Measurements from ENCODE around the gene OAF. TPM values are rescaled to one million over a fixed set of nuclear protein-coding genes. Genes with fewer than 3 reads are reported as not detected.

Gene OAF
- polyA plus RNA-seq, 6 donors from 2014 or later: 0.60 to 3.0 (median 1.4) TPM; not detected in 1

GRCh38 chr11:120214581-120214980 is 3.7 kb downstream of the OAF start:
- Mint-ChIP-seq H3K27ac (no peak overlapping the region), H3K4me3 (peak overlapping the region in 2 of 8 donors; percentile 57 to 93), H3K36me3 (no peaks in the 10 kb centered on the region), H3K9me3 (no peaks in the 10 kb centered on the region), H3K27me3 (peaks cover 0 to 9% (median 6%) of the 10 kb centered on the region in 3 donors), H3K4me1 (peaks cover 18 to 22% (median 19%) of the 10 kb centered on the region in 3 donors)
- ATAC-seq (ENCODE audit: low read depth in 2 of 2) (no peak), DNase-seq (no peak)

GRCh38 chr11:120215634-120216033 is 4.8 kb downstream of the OAF start:
- H3K4me3 Mint-ChIP-seq: peak overlapping the region in 1 of 8 donors; percentile 9
- H3K27ac Mint-ChIP-seq: no peak overlapping the region
- no peak for ATAC-seq (ENCODE audit: low read depth in 2 of 2)
- peaks cover 10 to 17% (median 11%) of the 10 kb centered on the region in 3 donors for H3K4me1 Mint-ChIP-seq
- H3K27me3 Mint-ChIP-seq: peaks cover 0 to 9% (median 6%) of the 10 kb centered on the region in 3 donors
- DNase-seq: no peak
- no peaks in the 10 kb centered on the region for H3K36me3 Mint-ChIP-seq
- H3K9me3 Mint-ChIP-seq: no peaks in the 10 kb centered on the region

GRCh38 chr11:120216426-120217102 is 5.7 kb downstream of the OAF start:
- peaks cover 8 to 14% (median 9%) of the 10 kb centered on the region in 3 donors for H3K4me1 Mint-ChIP-seq
- H3K4me3 Mint-ChIP-seq: no peak overlapping the region
- H3K27ac Mint-ChIP-seq: no peak overlapping the region
- DNase-seq (no peak), ATAC-seq (ENCODE audit: low read depth in 2 of 2) (no peak)
- H3K36me3 Mint-ChIP-seq: no peaks in the 10 kb centered on the region
- H3K27me3 Mint-ChIP-seq: peaks cover 0 to 6% (median 3%) of the 10 kb centered on the region in 3 donors
- H3K9me3 Mint-ChIP-seq: no peaks in the 10 kb centered on the region

- ATAC-seq (ENCODE audit: low read depth in 2 of 2) (no peak), DNase-seq (no peak)
- Mint-ChIP-seq H3K9me3 (no peaks in the 10 kb centered on the region), H3K4me1 (peaks cover 1 to 6% (median 4%) of the 10 kb centered on the region in 3 donors), H3K4me3 (no peak overlapping the region), H3K27me3 (no peaks in the 10 kb centered on the region), H3K36me3 (no peaks in the 10 kb centered on the region), H3K27ac (peak overlapping the region in 1 of 6 donors; percentile 27)
Measured at GRCh38 chr11:120217526-120217925, 6.7 kb downstream of the OAF start.

GRCh38 chr11:120217941-120218694 is 7.3 kb downstream of the OAF start:
- ATAC-seq (ENCODE audit: low read depth in 2 of 2) (no peak), DNase-seq (no peak)
- no peaks in the 10 kb centered on the region for H3K9me3 Mint-ChIP-seq
- peak overlapping the region in 1 of 6 donors; percentile 10 for H3K27ac Mint-ChIP-seq
- no peak overlapping the region for H3K4me3 Mint-ChIP-seq
- no peaks in the 10 kb centered on the region for H3K27me3 Mint-ChIP-seq
- no peaks in the 10 kb centered on the region for H3K36me3 Mint-ChIP-seq
- H3K4me1 Mint-ChIP-seq: peaks cover 0 to 6% (median 0%) of the 10 kb centered on the region in 3 donors

DNA sequence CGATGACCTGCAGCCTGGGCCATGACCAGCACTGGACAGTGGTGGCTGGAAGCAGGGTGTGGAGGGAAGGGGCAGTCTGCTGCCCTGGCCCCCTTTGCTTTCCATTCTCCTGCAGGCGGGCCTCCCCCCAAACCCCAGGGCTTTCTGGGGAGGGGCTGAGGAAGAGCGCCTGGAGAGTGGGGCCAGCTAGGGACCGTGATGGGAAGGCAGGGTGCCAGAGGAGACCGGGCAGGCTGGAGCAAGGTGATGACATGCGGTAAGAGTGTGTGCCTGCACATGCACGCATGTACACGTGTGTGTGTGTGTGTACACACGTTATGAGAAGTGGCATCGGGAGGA is 7.8 kb downstream of the OAF start:
- Mint-ChIP-seq H3K4me1 (peaks cover 0 to 6% (median 2%) of the 10 kb centered on the region in 3 donors), H3K9me3 (no peaks in the 10 kb centered on the region), H3K4me3 (peak overlapping the region in 1 of 8 donors; percentile 67), H3K27me3 (no peaks in the 10 kb centered on the region), H3K36me3 (no peaks in the 10 kb centered on the region), H3K27ac (no peak overlapping the region)
- DNase-seq (no peak), ATAC-seq (ENCODE audit: low read depth in 2 of 2) (no peak)

DNA sequence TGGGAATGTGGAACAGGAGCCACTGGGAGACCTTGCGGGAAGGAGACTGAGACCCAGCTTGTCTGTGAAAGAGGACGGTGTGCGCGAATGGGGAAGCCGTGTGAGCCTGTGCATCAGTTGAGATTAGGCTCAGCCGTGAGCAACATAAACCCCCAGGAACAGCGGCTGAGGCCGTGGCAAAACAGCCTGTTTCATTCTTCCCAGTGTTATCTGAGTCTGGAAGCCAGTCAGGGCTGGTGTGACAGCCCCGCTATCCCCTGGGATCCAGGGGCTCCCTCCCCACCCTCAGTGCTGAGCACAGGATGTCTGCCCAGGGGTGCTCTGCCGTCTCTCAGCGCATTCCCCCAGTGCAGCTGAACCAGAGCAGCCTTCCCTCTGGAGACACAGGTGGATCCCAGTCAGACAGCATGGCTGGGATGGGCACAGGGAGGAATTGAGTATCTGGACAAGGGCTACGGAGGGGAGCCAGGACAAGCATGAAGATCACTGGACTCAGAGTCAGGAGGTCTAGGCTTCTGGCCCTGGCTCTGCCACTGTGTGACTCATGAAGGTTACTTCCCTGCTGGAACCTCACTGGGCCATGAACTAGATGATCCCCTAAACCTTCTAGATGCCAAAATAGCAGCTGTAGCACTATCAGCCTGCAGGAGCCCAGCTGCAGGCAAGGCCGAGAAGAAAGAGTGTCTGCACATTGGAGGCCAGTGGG is 8.6 kb downstream of the OAF start:
- Mint-ChIP-seq H3K4me3 (no peak overlapping the region), H3K27ac (no peak overlapping the region), H3K36me3 (no peaks in the 10 kb centered on the region), H3K9me3 (no peaks in the 10 kb centered on the region), H3K4me1 (peaks cover 1 to 9% (median 6%) of the 10 kb centered on the region in 3 donors), H3K27me3 (no peaks in the 10 kb centered on the region)
- ATAC-seq (ENCODE audit: low read depth in 2 of 2) (no peak), DNase-seq (no peak)

GRCh38 chr11:120219938-120220746 is 9.3 kb downstream of the OAF start:
- ATAC-seq (ENCODE audit: low read depth in 2 of 2): no peak
- Mint-ChIP-seq H3K4me1 (peaks cover 9 to 17% (median 14%) of the 10 kb centered on the region in 3 donors), H3K27me3 (no peaks in the 10 kb centered on the region), H3K4me3 (no peak overlapping the region), H3K36me3 (no peaks in the 10 kb centered on the region), H3K27ac (peak overlapping the region in 1 of 6 donors; percentile 63), H3K9me3 (no peaks in the 10 kb centered on the region)
- no peak for DNase-seq

GRCh38 chr11:120220747-120221037 is 9.9 kb downstream of the OAF start:
- Mint-ChIP-seq H3K27ac (no peak overlapping the region), H3K4me3 (no peak overlapping the region), H3K4me1 (peaks cover 10 to 22% (median 16%) of the 10 kb centered on the region in 3 donors), H3K9me3 (no peaks in the 10 kb centered on the region), H3K27me3 (peaks cover 0 to 3% (median under 1%) of the 10 kb centered on the region in 3 donors), H3K36me3 (no peaks in the 10 kb centered on the region)
- DNase-seq: no peak
- ATAC-seq (ENCODE audit: low read depth in 2 of 2): no peak

DNA sequence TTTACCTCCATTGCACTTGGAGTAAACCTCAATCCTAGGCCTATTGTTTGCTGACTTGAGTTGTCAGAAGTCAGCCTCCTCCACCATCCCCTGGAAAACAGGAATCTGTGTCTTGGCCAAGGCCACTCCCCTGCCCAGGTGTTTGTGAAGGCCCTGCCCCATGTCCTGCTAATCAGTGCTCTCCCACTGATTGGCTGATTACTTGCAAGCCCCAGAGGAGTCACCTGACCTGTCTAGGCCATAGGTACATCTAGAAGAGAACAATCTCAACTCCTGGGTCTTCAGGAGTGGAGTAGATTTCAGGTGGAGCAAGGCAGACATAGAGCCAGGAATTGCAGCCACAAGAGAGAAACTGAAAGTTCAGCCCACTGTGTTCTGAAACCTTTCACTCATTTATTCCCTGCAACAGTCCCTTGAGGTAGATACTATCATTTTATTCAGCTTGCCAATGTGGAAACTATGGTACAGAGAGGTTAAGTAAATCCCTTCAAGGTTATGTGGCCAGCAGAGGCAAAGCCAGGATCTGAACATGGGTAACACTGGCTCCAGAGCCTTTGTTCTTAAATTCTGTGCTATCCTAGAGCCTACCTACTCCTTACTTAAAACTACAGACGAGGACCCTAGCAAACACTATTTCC is 10.4 kb downstream of the OAF start:
- Mint-ChIP-seq H3K27me3 (peaks cover 0 to 8% (median 5%) of the 10 kb centered on the region in 3 donors), H3K4me1 (peaks cover 10 to 26% (median 21%) of the 10 kb centered on the region in 3 donors), H3K27ac (peak overlapping the region in 1 of 6 donors; percentile 54), H3K36me3 (no peaks in the 10 kb centered on the region), H3K4me3 (no peak overlapping the region), H3K9me3 (no peaks in the 10 kb centered on the region)
- DNase-seq (no peak), ATAC-seq (ENCODE audit: low read depth in 2 of 2) (no peak)

DNA sequence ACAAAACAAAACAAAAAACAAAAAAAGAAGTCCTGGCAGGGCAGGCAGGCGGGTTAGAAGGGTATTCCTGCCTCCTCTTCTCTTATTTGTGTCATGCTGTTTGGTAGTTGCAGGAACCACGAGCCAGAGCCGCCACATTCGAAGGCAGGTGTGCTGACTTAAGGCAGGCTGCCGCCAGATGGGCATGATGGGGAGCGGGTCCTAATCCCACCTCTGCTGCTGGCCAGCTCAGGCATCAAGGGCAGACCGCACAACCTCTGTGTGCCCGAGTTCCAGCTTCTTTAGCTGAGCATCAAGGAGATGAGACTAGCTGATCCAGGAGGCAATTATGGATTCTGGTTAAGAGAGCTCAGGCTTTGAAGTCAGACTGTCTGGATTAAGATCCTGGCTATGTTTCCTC is 12.1 kb downstream of the OAF start:
- H3K4me1 Mint-ChIP-seq: peaks cover 10 to 28% (median 21%) of the 10 kb centered on the region in 3 donors
- DNase-seq (no peak), ATAC-seq (ENCODE audit: low read depth in 2 of 2) (no peak)
- H3K9me3 Mint-ChIP-seq: no peaks in the 10 kb centered on the region
- no peak overlapping the region for H3K4me3 Mint-ChIP-seq
- H3K27ac Mint-ChIP-seq: no peak overlapping the region
- no peaks in the 10 kb centered on the region for H3K36me3 Mint-ChIP-seq
- H3K27me3 Mint-ChIP-seq: peaks cover 0 to 10% (median 5%) of the 10 kb centered on the region in 3 donors

DNA sequence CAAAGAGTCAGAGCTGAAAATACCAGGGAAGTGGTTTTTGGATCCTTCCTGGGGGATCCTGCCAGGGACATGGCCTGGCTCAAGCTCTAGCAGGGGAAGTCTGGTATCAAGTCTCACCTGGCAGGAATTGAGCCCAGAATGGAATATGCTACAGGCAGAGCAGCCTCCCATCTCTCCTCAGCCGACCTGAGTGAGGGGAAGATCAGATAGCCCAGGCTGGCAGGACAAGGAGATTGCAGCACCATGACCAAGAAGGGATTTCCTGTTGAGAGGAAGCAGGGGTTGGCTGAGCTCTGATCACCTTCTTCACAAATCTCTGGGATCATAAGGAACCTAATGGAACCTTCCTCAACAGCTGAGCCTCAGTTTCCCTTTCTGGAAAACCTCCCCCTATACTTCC is 13.0 kb downstream of the OAF start:
- DNase-seq (no peak), ATAC-seq (ENCODE audit: low read depth in 2 of 2) (no peak)
- peaks cover 0 to 10% (median 5%) of the 10 kb centered on the region in 3 donors for H3K27me3 Mint-ChIP-seq
- H3K36me3 Mint-ChIP-seq: no peaks in the 10 kb centered on the region
- peak overlapping the region in 1 of 6 donors; percentile 85 for H3K27ac Mint-ChIP-seq
- H3K9me3 Mint-ChIP-seq: no peaks in the 10 kb centered on the region
- H3K4me3 Mint-ChIP-seq: no peak overlapping the region
- H3K4me1 Mint-ChIP-seq: peaks cover 10 to 29% (median 15%) of the 10 kb centered on the region in 3 donors
